ENCODE results near the gene GAS5. TPM values are rescaled to one million over a fixed set of nuclear protein-coding genes. Genes with fewer than 3 reads are reported as not detected.
"Not testable (repeated sequence)": the region's sequence is repeated elsewhere in the genome, so short reads cannot be mapped to it uniquely, and the experiment has no call there.

GAS5 gene
- total RNA-seq, 1 experiment from 2014 or later: 798 TPM

DNA sequence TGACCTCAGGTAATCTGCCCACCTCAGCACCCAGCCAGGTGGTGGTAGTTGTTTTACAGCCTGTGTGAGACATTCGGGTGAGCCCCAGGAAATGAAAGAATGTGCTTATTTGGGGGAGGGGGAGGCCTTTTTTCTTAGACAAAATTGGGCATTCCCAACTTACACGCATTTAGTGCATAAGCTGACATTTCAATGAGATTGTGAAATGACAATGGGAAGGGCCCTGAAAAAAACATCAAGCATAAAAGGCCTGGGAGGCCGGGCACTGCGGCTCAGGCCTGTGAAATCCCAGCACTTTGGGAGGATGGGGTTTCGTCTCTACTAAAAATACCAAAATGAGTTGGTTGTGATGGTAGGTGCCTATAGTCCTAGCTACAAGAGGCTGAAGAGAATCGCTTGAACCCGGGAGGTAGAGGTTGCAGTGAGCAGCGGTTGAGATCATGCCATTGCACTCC is 5.0 kb downstream of the GAS5 start:
- peaks cover 5 to 33% of the 10 kb centered on the region in 2 experiments; a peak in 3 of 4 replicates for H3K4me1 ChIP-seq (ENCODE audit: control insufficient read depth in 1 of 2, insufficient read depth in 2 of 2, low read length in 2 of 2)
- ATAC-seq (peak; percentile 11), DNase-seq (ENCODE audit: low read depth, low spot score) (no peak)
- H3K27ac ChIP-seq (ENCODE audit: low read depth, low read length): peak overlapping the region; percentile 91
- H3K27me3 ChIP-seq (ENCODE audit: insufficient read depth, low read length): no peaks in the 10 kb centered on the region
- TF ChIP-seq CEBPB (IDR thresholded peaks at IDR 0.05; ENCODE audit: low read depth): peak; percentile 63; the same call in 1 of the 2 replicates
- TF ChIP-seq EGR1 (IDR thresholded peaks at IDR 0.05; ENCODE audit: low read depth): no peak
- peak; percentile 36; the same call in 1 of the 2 replicates for TF ChIP-seq SIN3A (IDR thresholded peaks at IDR 0.05; ENCODE audit: low read depth)
- H3K9me3 ChIP-seq (ENCODE audit: control insufficient read depth in 1 of 2, insufficient read depth in 1 of 2, low read depth in 1 of 2, low read length in 2 of 2): no peaks in the 10 kb centered on the region
- intact Hi-C loops (cut with micrococcal nuclease): loop anchor here (2.0 to 10.0 kb wide), 2 partner anchors 352 to 432 kb away; no protein-coding TSS in a partner anchor
- no peaks in the 10 kb centered on the region for H3K9me2 ChIP-seq (ENCODE audit: insufficient read depth)
- ChIA-PET POLR2A (interaction anchor here (0.6 to 1.8 kb wide), 3 partner anchors 11 to 433 kb away, joined by 4 to 7 read pairs (median 4); no protein-coding TSS in a partner anchor), CTCF (no interaction called here), RAD21 (ENCODE audit: low non-redundant PET in 1 of 2, low total read pairs in 2 of 2, uncharacterized antibody in 2 of 2, unreplicated experiment in 2 of 2) (no interaction called here)
- no peak overlapping the region for H3K4me3 ChIP-seq (replicated peaks in 1 of 2; ENCODE audit: low read depth in 1 of 2, low read length in 2 of 2)
- H3K4me2 ChIP-seq (ENCODE audit: low read length): no peak overlapping the region
- H3K36me3 ChIP-seq (ENCODE audit: control insufficient read depth in 1 of 2, insufficient read depth in 2 of 2, low read length in 2 of 2): peaks cover 33 to 43% of the 10 kb centered on the region in 2 experiments
- H4K20me1 ChIP-seq (ENCODE audit: insufficient read depth): peaks cover 39% of the 10 kb centered on the region; the same call in 1 of the 2 replicates
- BruUV-seq (replicated peaks): no TSS peak
- H2AFZ ChIP-seq (ENCODE audit: low read depth, low read length, poor library complexity, severe bottlenecking): no peak overlapping the region
- peaks cover 38% of the 10 kb centered on the region for H3K79me2 ChIP-seq (ENCODE audit: insufficient read depth, low read length)
- no peak overlapping the region for H3K9ac ChIP-seq (ENCODE audit: low read length)

DNA sequence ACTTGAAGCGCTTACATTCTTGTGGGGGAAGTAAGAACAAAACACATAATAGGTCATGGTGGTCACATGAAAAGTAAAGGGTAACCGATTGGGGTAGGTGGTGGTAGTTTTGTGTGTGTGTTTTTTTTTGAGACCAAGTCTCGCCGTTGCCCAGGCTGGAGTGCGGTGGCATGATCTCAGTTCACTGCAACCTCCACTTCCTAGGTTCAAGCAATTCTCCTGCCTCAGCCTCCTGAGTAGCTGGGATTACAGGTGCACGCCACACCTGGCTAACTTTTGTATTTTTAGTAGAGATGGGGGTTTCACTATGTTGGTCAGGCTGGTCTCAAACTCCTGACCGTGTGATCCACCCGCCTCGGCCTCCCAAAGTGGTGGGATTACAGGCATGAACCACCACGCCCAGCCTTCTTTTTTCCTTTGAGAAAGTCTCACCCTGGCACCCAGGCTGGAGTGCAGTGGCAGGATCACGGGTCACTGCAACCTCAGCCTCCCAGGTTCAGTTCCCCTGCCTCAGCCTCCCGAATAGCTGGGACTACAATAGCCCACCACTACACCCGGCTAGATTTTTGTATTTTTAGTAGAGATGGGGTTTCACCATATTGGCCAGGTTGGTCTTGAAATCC is 5.5 kb downstream of the GAS5 start:
- DNase-seq (ENCODE audit: low read depth, low spot score); H3K9ac ChIP-seq (ENCODE audit: low read length); RAD21 ChIA-PET (ENCODE audit: low non-redundant PET in 1 of 2, low total read pairs in 2 of 2, uncharacterized antibody in 2 of 2, unreplicated experiment in 2 of 2); H3K9me2 ChIP-seq (ENCODE audit: insufficient read depth); BruUV-seq (replicated peaks); H3K9me3 ChIP-seq (ENCODE audit: control insufficient read depth in 1 of 2, insufficient read depth in 1 of 2, low read depth in 1 of 2, low read length in 2 of 2); H3K4me3 ChIP-seq (replicated peaks in 1 of 2; ENCODE audit: low read depth in 1 of 2, low read length in 2 of 2); H3K27me3 ChIP-seq (ENCODE audit: insufficient read depth, low read length); H3K4me2 ChIP-seq (ENCODE audit: low read length); H2AFZ ChIP-seq (ENCODE audit: low read depth, low read length, poor library complexity, severe bottlenecking): not testable (repeated sequence)
- Histone ChIP-seq H4K20me1 (ENCODE audit: insufficient read depth) (peaks cover 39% of the 10 kb centered on the region; the same call in 1 of the 2 replicates), H3K27ac (ENCODE audit: low read depth, low read length) (peak overlapping the region; percentile 91), H3K4me1 (ENCODE audit: control insufficient read depth in 1 of 2, insufficient read depth in 2 of 2, low read length in 2 of 2) (peaks cover 5 to 33% of the 10 kb centered on the region in 2 experiments; a peak in 3 of 4 replicates), H3K79me2 (ENCODE audit: insufficient read depth, low read length) (peaks cover 33% of the 10 kb centered on the region), H3K36me3 (ENCODE audit: control insufficient read depth in 1 of 2, insufficient read depth in 2 of 2, low read length in 2 of 2) (peaks cover 33 to 42% of the 10 kb centered on the region in 2 experiments)
- ATAC-seq: peak; percentile 53
- ChIA-PET POLR2A (interaction anchor here (0.7 to 2.1 kb wide), 4 partner anchors 14 to 432 kb away, joined by 3 to 7 read pairs (median 4); no protein-coding TSS in a partner anchor), CTCF (interaction anchor here (1.0 kb wide), 1 partner anchor 356 kb away, joined by 3 read pairs; no protein-coding TSS in a partner anchor)
- TF ChIP-seq, protein P1, sequence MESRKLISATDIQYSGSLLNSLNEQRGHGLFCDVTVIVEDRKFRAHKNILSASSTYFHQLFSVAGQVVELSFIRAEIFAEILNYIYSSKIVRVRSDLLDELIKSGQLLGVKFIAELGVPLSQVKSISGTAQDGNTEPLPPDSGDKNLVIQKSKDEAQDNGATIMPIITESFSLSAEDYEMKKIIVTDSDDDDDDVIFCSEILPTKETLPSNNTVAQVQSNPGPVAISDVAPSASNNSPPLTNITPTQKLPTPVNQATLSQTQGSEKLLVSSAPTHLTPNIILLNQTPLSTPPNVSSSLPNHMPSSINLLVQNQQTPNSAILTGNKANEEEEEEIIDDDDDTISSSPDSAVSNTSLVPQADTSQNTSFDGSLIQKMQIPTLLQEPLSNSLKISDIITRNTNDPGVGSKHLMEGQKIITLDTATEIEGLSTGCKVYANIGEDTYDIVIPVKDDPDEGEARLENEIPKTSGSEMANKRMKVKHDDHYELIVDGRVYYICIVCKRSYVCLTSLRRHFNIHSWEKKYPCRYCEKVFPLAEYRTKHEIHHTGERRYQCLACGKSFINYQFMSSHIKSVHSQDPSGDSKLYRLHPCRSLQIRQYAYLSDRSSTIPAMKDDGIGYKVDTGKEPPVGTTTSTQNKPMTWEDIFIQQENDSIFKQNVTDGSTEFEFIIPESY (IDR thresholded peaks at IDR 0.05; ENCODE audit: extremely low read depth, insufficient replicate concordance, low read length): peak; percentile 15
- TF ChIP-seq SIN3A (IDR thresholded peaks at IDR 0.05; ENCODE audit: low read depth): peak; percentile 40; the same call in 1 of the 2 replicates
- TF ChIP-seq CBX3 (IDR thresholded peaks at IDR 0.05; ENCODE audit: low read depth): peak; percentile 36; the same call in 1 of the 2 replicates
- peak; percentile 55 for TF ChIP-seq POLR2A (IDR thresholded peaks at IDR 0.05; ENCODE audit: borderline replicate concordance, extremely low read depth, insufficient read depth, insufficient read length)
- TF ChIP-seq EGR1 (IDR thresholded peaks at IDR 0.05; ENCODE audit: low read depth): 0 out of 2 replicates have a peak, but pooled peaks have one; percentile 14
- TF ChIP-seq, protein P2, sequence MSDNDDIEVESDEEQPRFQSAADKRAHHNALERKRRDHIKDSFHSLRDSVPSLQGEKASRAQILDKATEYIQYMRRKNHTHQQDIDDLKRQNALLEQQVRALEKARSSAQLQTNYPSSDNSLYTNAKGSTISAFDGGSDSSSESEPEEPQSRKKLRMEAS (IDR thresholded peaks at IDR 0.05): peak; percentile 16; the same call in 1 of the 2 replicates
- TF ChIP-seq JUND (IDR thresholded peaks at IDR 0.05): peak; percentile 25; the same call in 1 of the 2 replicates
- peak; percentile 32; the same call in 1 of the 2 replicates for TF ChIP-seq SP1 (IDR thresholded peaks at IDR 0.05; ENCODE audit: low read depth)
- intact Hi-C loops (cut with micrococcal nuclease): loop anchor here (2.0 to 10.0 kb wide), 2 partner anchors 353 to 431 kb away; no protein-coding TSS in a partner anchor

Measured in HCT116 (cell line).